CD4-positive, alpha-beta T cell (primary cell): ENCODE measurements around the gene OBI1. TPM values are rescaled to one million over a fixed set of nuclear protein-coding genes. Genes with fewer than 3 reads are reported as not detected.

Experiments used
- ATAC-seq: fragments of 200-7000 bp; cut with Tn5 transposase; one replicate; pipeline ENCODE4 v1.10.0; 2022; ENCODE audit warnings: mild to moderate bottlenecking; ENCODE audit not compliant: poor library complexity
- CTCF ChIA-PET: fragments of 350-600 bp; sonication (Branson Sonifier 250); formaldehyde crosslinking; loops from one replicate; lab custom pipeline; 2021; ENCODE audit warnings: antibody characterized with exemption, inconsistent platforms; lab: Charles Lee
- POLR2A ChIA-PET: fragments of 350-600 bp; sonication (Branson Sonifier 250); formaldehyde crosslinking; loops from one replicate; lab custom pipeline; 2021; ENCODE audit warnings: antibody characterized with exemption, inconsistent platforms; lab: Charles Lee
- DNase-seq, 14 experiments: peaks; one replicate each; pipeline ENCODE4 v3.0.0-alpha.2; 2013 to 2020; ENCODE audit warnings: mixed read lengths in 2 of 14
- H3K27ac ChIP-seq, 2 donors: one replicate each; pipeline versions ENCODE4 v1.5.1 to v1.7.0; 2013; ENCODE audit warnings: low read length in 2 of 2, low read depth in 1 of 2, mild to moderate bottlenecking in 1 of 2
- H3K27me3 ChIP-seq, 2 experiments: 1 replicate in 1 of 2; 2 replicates in 1 of 2; pipeline versions ENCODE4 v1.6.1 to v1.7.0; 2013; ENCODE audit warnings: low read length in 2 of 2, control low read depth in 1 of 2, mild to moderate bottlenecking in 1 of 2, moderate library complexity in 1 of 2; ENCODE audit not compliant: insufficient read depth in 2 of 2, control insufficient read depth in 1 of 2
- H3K36me3 ChIP-seq: one replicate; pipeline ENCODE4 v1.6.1; 2013; ENCODE audit warnings: low read length, control low read depth; ENCODE audit not compliant: insufficient read depth
- H3K4me1 ChIP-seq: one replicate; pipeline ENCODE4 v1.6.1; 2013; ENCODE audit warnings: low read length, control low read depth; ENCODE audit not compliant: insufficient read depth
- H3K4me3 ChIP-seq: one replicate; pipeline ENCODE4 v1.5.1; 2013; ENCODE audit warnings: mild to moderate bottlenecking, low read length, moderate library complexity
- H3K9me3 ChIP-seq, 2 experiments: 1 replicate in 1 of 2; 2 replicates in 1 of 2; pipeline versions ENCODE4 v1.6.1 to v1.7.0; 2013; ENCODE audit warnings: low read length in 2 of 2, mild to moderate bottlenecking in 2 of 2, control low read depth in 1 of 2, moderate library complexity in 1 of 2; ENCODE audit not compliant: control insufficient read depth in 1 of 2, insufficient read depth in 1 of 2
- H3K27ac Mint-ChIP-seq: one replicate; pipeline ENCODE4 v1.8.0; 2020; ENCODE audit warnings: mixed read lengths
- H3K27me3 Mint-ChIP-seq: one replicate; pipeline ENCODE4 v1.8.0; 2021; ENCODE audit warnings: mixed read lengths
- H3K36me3 Mint-ChIP-seq: one replicate; pipeline ENCODE4 v1.8.0; 2021; ENCODE audit warnings: low read depth, mixed read lengths
- H3K4me1 Mint-ChIP-seq: one replicate; pipeline ENCODE4 v1.8.0; 2021; ENCODE audit warnings: low read depth, mixed read lengths
- H3K4me3 Mint-ChIP-seq: one replicate; pipeline ENCODE4 v1.8.0; 2020; ENCODE audit warnings: mild to moderate bottlenecking, mixed read lengths
- H3K9me3 Mint-ChIP-seq: one replicate; pipeline ENCODE4 v1.8.0; 2020; ENCODE audit warnings: mixed read lengths
- CTCF ChIP-seq: fragments of 200-600 bp; IDR thresholded peaks from one replicate; pipeline ENCODE4 v1.8.0; 2022; ENCODE audit warnings: antibody characterized with exemption, mild to moderate bottlenecking
- intact Hi-C, 2 experiments: fragments of 100-400 bp; cut with DNase I in 1 of 2; cut with micrococcal nuclease in 1 of 2; formaldehyde crosslinking; loops; one replicate each; pipeline versions ENCODE4 v1.15.1 to v1.9.0; 2023 to 2025; cut with DNase I, micrococcal nuclease
- total RNA-seq, 174 experiments: library from RNA in 2 of 174; stranded (reverse) in 2 of 174; gene quantifications; one replicate each; pipeline ENCODE4 v1.2.3 and lab custom pipeline; 2021 to 2026

OBI1 gene
- total RNA-seq, 2 experiments from 2014 or later, result 2.6 TPM

GRCh38 chr13:78674638-78675037 is 15.7 kb upstream of the OBI1 start:
- POLR2A ChIA-PET, result no interaction called here

GRCh38 chr13:78662467-78662866 is 3.5 kb upstream of the OBI1 start:
- no peak for TF ChIP-seq CTCF
- Histone ChIP-seq H3K27me3 (no peaks in the 10 kb centered on the region), H3K9me3 (no peaks in the 10 kb centered on the region), H3K4me3 (no peak overlapping the region), H3K27ac (no peak overlapping the region), H3K36me3 (no peaks in the 10 kb centered on the region), H3K4me1 (peaks cover 14% of the 10 kb centered on the region)
- peak in 1 of 14 experiments; percentile 4 for DNase-seq
- ATAC-seq, result no peak
- Mint-ChIP-seq H3K27me3 (no peaks in the 10 kb centered on the region), H3K4me3 (no peak overlapping the region), H3K27ac (no peak overlapping the region), H3K9me3 (no peaks in the 10 kb centered on the region), H3K4me1 (peaks cover 27% of the 10 kb centered on the region), H3K36me3 (peaks cover 25% of the 10 kb centered on the region)
- intact Hi-C loops, result loop anchor here in 1 of 2 experiments (10.0 kb wide), 1 partner anchor 872 kb away; no protein-coding TSS in a partner anchor
- ChIA-PET POLR2A (no interaction called here), CTCF (no interaction called here)

More at GRCh38 chr13:78674638-78675037, 15.7 kb upstream of the OBI1 start:
- Histone ChIP-seq H3K27ac (no peak overlapping the region), H3K4me3 (no peak overlapping the region), H3K27me3 (no peaks in the 10 kb centered on the region), H3K9me3 (no peaks in the 10 kb centered on the region), H3K36me3 (no peaks in the 10 kb centered on the region), H3K4me1 (no peaks in the 10 kb centered on the region)
- Mint-ChIP-seq H3K9me3 (no peaks in the 10 kb centered on the region), H3K27ac (no peak overlapping the region), H3K4me1 (no peaks in the 10 kb centered on the region), H3K36me3 (no peaks in the 10 kb centered on the region), H3K4me3 (no peak overlapping the region), H3K27me3 (peaks cover 8% of the 10 kb centered on the region)
- no peak for TF ChIP-seq CTCF
- intact Hi-C loops, result no loop called here
- CTCF ChIA-PET, result interaction anchor here (0.6 kb wide), 1 partner anchor 10 kb away, joined by 4 read pairs; no protein-coding TSS in a partner anchor
- ATAC-seq, result no peak
- no peak for DNase-seq

GRCh38 chr13:78660495-78660857 is 1.5 kb upstream of the OBI1 start:
- TF ChIP-seq CTCF, result no peak
- Mint-ChIP-seq H3K36me3 (peaks cover 29% of the 10 kb centered on the region), H3K4me1 (peaks cover 35% of the 10 kb centered on the region), H3K27me3 (no peaks in the 10 kb centered on the region), H3K4me3 (peak overlapping the region; percentile 98), H3K27ac (peak overlapping the region; percentile 91), H3K9me3 (no peaks in the 10 kb centered on the region)
- no peak for DNase-seq
- Histone ChIP-seq H3K27me3 (no peaks in the 10 kb centered on the region), H3K4me1 (peaks cover 14% of the 10 kb centered on the region), H3K36me3 (no peaks in the 10 kb centered on the region), H3K9me3 (no peaks in the 10 kb centered on the region), H3K4me3 (no peak overlapping the region), H3K27ac (no peak overlapping the region)
- intact Hi-C loops, result loop anchor here in 1 of 2 experiments (10.0 kb wide), 1 partner anchor 874 kb away; no protein-coding TSS in a partner anchor
- CTCF ChIA-PET, result no interaction called here
- ATAC-seq, result no peak
- POLR2A ChIA-PET, result no interaction called here
